IMR-90 (cell line): ENCODE measurements around the gene FMN2.

Experiments
- CTCF ChIP-seq: conservative IDR thresholded peaks from 2 replicates; pipeline ENCODE4 v1.5.1; 2012; ENCODE audit warnings: mild to moderate bottlenecking, low read depth, low read length, improper control_type of control experiment
- MXI1 ChIP-seq: IDR thresholded peaks from 2 replicates; pipeline ENCODE4 v1.6.1; 2012; ENCODE audit warnings: low read depth, mild to moderate bottlenecking, low read length, moderate library complexity, borderline replicate concordance
- POLR2A ChIP-seq: IDR thresholded peaks from 2 replicates; pipeline ENCODE4 v1.6.1; 2012; ENCODE audit warnings: mild to moderate bottlenecking, low read depth, low read length
- RAD21 ChIP-seq: IDR thresholded peaks from 2 replicates; pipeline ENCODE4 v1.6.1; 2012; ENCODE audit warnings: low read length, improper control_type of control experiment

GRCh38 chr1:240363914-240364313 is 272.2 kb downstream of the FMN2 start:
- no peak for TF ChIP-seq CTCF
- no peak for TF ChIP-seq RAD21
- no peak for TF ChIP-seq POLR2A
- TF ChIP-seq MXI1 = no peak
